IPS DF 19.7 (cell line): ENCODE data around the gene KLK1.
"Not testable (repeated sequence)": the region's sequence is repeated elsewhere in the genome, so short reads cannot be mapped to it uniquely, and the experiment has no call there.

Experiments
- DNase-seq: peaks from one replicate; pipeline ENCODE4 v3.0.0-alpha.2; 2013; ENCODE audit warnings: low read depth, low spot score

KLK1 gene

GRCh38 chr19:50817941-50818858, 5.4 kb downstream of the KLK1 start:
- no peak for DNase-seq

GRCh38 chr19:50815439-50815838, 8.1 kb downstream of the KLK1 start:
- DNase-seq = no peak

GRCh38 chr19:50814883-50815282, 8.7 kb downstream of the KLK1 start:
- DNase-seq = no peak

DNA sequence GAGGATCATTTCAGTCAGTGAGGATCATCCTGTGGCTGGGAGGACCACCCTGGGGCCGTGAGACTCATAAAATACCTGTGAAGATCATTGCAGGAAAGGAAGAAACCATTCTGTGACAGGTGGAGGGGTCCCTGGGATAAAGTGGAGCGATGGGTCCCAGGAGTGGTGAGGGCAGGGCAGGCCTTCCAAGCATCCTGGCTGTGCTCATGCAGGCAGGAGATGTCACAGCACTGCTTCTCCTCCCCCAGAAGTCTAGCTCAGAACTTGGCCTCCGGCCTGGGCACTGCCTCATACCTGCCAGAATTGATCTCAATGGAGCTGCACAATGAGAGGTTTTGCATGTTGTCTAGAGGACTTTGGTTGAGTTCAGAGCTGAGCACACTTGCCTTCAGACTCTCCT, 11.1 kb downstream of the KLK1 start:
- DNase-seq = no peak

GRCh38 chr19:50811622-50812238, 11.9 kb downstream of the KLK1 start:
- not testable (repeated sequence) for DNase-seq

DNA sequence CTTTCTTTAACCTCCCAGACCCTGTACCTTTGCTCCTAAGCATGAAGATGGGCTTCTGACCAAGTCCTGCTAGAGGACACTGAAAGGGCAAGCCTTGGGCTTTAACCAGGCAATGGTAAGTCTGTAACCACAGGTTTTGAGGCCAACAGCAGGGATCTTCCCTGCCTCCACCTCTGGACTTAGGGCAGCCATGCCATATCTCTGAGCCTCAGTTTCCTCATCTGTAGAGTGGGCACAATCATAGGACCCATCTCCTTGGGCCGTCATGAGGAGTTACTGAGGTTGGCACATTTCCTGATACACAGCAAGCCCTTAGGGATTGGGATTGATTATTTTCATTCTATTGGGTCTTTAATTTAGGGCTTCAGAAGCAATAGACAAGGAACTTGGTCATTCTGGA, 14.7 kb downstream of the KLK1 start:
- no peak for DNase-seq

- peak; percentile 86 for DNase-seq
Observed at GRCh38 chr19:50804420-50805272, 18.9 kb downstream of the KLK1 start.

DNA sequence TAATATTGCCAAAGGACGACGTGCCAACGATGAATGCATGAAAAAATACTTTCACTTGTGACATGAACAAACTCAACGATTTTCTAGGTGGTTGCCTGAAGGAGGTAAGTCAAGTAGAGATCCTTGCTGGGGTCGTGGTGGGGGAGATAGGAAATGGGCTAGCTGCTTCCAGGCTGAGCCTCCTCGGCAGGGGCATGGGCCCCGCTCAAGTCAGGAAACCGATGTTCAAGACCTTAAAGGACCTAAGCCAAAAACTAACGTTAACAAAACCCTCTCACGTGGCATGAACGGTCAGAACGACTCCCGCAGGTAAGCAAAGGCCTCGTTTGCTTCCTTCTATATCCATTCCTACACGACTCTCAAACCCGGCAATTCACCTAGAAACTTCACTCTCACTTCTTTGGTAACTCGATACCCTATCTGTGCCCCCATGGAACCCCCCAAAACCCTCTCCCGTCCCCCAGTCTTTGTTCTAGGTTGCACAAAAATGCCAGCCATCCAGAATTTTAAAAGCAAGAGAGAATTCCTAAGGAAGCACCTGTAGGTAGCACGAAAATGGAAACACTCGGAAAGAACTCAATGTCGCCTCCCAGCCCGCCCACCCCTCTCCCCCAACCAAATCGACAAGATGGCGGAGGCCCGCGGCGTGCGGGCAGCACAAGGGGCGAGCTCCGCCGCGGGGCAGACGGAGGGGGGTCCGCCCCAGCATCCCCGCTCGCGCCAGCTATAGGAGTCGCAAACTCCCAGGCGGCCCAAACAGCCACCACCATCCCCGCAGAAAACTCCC, 19.8 kb downstream of the KLK1 start:
- no peak for DNase-seq

- no peak for DNase-seq
Observed at GRCh38 chr19:50801107-50801506, 22.5 kb downstream of the KLK1 start.

- no peak for DNase-seq
Observed at GRCh38 chr19:50799547-50799851, 24.1 kb downstream of the KLK1 start.

DNA sequence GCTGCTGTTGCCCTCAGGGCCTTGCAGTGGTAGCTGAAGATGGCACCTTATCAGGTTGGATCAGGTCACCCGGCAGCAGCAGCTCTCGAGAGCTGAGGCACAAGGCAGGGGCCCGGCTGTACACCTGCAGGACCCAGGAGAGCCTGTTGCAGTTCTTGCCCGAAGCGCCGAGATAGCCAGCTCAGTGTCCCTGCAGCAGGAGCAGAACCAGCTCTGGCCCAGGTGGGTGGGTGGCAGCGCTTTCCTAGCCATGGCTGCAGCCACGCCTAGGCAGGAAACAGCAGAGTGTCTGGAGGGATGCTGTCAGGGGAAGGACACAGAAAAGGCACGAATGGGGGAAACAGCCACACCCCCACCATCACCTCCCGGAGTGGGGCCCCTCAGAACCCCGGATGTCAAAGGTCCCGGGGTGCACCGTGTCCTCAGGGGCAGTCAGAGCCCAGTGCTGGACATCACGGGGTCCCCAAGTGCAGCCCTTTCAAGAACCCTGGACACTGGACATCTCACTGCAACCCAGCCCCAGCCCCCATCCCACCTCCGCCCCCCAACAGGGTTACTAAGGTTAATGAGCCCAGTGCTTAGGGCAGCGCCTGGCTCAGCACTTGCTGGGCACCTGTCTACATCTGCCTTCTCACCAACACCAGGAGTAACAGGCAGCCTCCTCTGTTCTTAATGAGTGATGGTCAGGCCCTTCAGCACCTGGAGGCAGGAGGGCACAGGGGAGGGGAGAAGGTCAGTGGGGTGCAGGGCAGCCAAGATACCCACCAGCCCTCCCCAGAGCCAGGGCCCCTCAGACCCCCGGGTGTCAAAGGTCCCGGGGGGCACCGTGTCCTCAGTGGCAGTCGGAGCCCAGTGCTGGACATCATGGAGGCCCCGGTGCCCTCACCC, 24.7 kb downstream of the KLK1 start:
- no peak for DNase-seq

GRCh38 chr19:50797781-50798658, 25.6 kb downstream of the KLK1 start:
- no peak for DNase-seq

GRCh38 chr19:50797429-50797780, 26.2 kb downstream of the KLK1 start:
- DNase-seq = no peak

- no peak for DNase-seq
Observed at GRCh38 chr19:50796634-50797428, 26.8 kb downstream of the KLK1 start.

DNA sequence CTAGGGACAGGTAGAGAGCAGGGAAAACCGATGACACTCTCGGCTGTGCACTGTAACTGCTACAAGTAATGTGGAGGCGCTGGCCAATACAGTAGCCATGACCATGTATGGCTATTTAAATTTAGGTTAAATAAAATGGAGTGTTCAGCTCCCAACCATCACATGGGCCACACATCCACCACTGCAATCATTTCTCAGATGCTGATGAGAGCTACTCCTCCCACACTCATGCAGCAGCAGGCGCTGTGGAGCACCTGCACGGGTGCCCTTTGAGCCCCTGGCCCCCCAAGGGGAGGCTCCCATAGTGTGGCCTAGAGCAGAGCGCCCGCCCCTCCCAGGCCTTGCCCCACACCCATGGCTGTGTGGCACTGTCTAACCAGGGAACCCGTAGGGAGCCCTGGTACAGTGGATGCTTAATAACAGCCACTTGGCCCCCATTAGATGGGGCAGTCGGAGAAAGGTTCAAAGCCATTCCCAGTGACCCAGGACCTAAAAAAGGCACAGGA, 27.4 kb downstream of the KLK1 start:
- no peak for DNase-seq

DNA sequence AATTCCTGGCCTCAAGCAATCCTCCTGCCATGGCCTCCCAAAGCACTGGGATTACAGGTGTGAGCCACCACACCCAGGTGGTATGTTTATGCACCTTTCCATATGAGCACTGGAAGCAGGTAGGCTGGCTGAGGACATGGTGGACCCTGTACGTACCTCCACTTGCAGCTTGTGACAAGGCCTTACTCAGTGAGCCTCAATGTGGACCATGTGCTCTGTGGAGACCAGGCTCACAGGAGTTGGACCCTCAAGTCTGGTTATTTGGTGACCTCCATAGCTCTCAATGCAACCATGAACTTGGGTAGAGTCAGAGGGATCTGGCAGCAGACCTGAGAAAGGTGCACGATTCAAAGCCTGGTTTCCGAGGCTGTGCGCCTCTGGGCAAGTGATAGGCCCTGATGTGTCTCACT, 27.9 kb downstream of the KLK1 start:
- DNase-seq = no peak

DNA sequence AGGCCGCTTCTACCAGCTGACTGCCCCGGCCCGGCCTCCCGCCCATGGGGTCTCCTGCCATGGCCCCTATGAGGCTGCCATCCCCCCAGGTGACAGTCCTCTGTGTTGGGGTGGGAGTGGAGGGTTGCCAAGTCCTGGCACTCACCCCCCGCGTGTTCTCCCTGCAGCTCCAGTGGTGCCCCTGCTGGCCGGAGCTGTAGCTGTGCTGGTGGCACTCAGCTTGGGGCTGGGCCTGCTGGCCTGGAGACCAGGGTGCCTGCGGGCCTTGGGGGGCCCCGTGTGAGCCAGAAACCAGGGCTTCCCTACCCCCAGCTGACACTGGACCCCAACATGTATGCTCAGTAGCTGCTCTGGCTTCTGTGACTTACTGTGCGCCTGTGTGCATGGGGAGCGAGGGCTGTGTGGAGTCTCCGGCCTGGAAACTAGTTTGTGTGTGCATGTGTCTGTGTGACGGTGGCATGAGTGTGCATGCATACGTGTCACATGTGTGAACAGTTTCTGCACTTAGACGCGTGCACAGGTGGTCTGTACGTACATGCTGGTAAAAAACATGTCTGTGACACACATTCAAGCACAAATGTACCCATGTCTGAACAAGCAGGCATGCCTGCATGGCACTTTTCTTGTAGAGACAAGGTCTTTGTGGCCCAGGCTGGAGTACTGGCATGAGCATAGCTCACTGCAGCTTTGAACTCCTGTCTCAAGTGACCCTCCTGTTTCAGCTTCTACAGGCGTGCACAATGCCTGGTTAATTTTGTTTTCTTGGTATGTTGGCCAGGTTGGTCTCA, 28.5 kb downstream of the KLK1 start:
- no peak for DNase-seq
